HG02678 (cell line): ENCODE data around the gene SEZ6.

Experiments used
- ATAC-seq: cut with Tn5 transposase; IDR thresholded peaks from one replicate; pipeline ENCODE4 v1.9.1; 2021; ENCODE audit warnings: mild to moderate bottlenecking, moderate library complexity; ENCODE audit not compliant: unreplicated experiment

The SEZ6 gene

DNA sequence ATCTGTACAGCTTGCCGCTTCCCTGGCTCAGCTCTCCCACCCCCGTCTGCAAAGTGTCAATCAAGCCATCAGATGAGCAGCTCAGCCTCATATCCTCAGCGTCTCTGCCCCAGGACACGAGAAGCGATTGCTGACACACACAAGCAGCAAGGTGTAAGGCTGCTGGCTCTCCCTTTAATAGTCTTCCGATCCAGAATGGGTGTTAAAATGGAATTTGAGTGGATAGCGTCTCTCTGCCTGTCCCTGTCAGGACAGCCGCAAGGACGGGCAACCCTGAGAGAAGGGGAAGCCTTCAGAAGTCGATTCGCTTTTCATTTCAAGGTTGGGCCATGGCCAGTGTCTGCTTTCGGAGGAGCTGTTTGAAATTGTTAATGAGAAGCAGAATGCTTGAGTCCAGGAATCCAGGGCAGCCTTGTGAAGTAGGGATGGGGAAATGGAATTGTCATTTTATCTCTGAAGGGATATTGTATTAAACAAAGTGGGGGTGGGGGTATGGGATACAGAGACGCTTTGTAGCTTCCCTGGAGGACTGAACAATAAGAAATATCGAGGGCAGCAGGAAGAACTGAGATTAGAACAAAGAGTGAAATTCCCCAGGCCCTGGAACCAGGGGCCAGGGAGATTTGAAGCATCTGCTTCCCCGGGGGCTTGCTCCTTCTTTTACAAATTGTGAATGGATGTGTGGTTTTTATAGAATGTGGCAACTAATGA is 32.4 kb upstream of the SEZ6 start:
- ATAC-seq, result no peak

DNA sequence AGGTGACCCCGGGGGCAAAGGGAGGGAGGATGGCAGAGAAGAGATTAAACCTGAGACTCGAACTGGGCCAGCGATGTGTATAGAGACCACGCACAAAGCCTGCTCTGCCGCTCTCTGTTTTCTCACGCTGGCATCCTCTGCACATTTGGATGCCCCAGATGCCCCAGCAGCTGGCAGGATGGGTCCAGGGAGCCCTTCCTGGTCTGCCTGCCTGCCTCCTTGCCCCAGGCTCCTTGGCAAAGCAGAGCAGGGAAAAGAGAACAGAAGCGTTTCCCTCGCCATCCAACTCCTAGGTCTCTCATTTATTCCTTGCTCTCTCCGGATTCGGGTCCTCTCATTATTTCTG is 31.9 kb upstream of the SEZ6 start:
- ATAC-seq, result no peak

DNA sequence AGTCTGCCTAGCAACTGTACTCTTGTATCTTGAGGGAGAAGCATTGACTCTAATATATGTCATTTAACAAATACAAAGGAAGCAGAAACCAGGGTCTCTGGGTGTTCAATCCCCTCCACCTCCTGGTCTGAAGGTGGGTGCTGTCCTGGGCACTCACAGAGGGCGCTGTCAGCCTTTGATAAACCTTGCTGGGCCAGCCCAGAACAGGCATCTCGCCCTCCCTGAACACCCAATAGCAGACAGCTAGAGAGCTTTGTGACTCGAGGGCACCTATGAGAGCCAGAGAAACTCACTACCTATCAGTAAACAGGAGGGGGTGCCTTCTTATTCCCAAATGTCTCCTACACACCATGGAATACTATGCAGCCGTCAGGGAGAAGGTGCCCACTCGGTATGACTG is 30.8 kb upstream of the SEZ6 start:
- ATAC-seq, result no peak

DNA sequence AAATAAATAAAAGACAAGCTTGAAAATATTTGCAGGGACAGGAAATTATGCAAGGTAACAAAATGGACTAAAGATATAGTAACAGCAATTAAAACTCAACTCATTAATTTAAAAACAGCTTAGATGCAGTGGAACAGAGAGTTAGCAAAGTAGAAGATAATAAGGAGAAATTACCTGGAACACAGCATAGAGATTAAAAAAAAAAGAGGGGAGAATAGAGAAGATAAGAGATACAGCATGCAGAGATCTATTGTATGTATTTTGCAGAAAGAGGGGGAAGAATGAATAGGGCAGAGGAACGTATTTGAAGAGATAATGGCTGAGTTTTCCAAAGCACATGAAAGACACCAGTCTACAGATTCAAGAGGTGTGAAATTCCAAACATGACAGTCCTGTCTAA is 28.7 kb upstream of the SEZ6 start:
- no peak for ATAC-seq

DNA sequence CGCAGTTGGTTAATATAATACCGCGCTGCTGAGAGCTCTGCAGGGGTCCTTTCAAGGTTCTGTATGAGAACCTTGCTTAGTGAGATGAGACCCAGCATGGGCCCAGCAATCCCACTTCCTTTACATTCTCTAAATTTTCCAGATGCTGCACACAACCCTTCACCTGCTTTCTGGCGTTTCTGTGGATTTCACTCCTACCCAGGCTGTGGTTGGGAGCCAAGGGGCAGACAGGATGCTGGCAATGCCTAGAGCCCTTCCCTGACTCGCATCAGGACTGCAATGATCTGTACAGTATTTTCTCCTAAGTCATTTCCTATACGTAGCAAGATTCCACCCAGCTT is 27.0 kb upstream of the SEZ6 start:
- no peak for ATAC-seq

DNA sequence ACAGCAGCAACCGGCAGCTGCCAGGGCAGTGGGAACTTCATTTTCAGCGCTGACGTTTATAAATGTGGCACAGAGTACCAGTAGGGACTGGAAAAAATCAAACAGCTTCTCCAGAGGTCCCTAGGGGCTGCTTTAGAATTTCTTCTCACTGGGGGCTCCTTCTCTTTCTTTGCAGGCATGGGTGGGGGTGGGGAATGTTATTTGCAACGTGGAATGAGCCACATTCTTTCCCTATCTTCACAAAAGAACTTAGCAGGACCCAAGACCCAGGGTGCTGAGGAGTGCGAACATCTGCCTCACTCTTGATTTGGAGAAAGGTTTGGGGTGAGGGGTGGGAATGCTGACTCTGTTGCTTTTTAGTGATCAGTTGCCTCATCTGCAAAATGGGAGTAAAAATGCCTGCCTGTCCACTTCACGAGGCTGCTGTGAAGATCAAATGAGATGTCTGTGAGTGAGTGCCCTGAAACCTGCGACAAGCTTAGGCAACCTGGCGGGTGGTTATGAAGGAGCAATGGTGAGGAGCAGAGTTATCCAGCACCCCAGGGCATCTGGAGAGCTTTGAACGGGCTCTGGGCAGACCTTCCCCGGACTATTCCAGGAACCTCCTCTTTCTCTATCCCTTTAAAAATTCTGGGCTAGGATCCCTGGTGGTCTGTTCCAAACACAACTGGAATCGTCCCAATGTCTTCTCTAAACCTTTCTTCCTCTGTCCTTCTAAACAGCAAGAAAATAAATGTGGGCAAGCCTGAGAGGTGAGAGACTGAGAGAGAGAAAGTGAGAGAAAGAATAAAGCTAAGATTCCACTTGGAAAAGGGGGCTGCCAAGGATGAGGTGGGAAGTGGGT is 26.4 kb upstream of the SEZ6 start:
- ATAC-seq, result no peak

DNA sequence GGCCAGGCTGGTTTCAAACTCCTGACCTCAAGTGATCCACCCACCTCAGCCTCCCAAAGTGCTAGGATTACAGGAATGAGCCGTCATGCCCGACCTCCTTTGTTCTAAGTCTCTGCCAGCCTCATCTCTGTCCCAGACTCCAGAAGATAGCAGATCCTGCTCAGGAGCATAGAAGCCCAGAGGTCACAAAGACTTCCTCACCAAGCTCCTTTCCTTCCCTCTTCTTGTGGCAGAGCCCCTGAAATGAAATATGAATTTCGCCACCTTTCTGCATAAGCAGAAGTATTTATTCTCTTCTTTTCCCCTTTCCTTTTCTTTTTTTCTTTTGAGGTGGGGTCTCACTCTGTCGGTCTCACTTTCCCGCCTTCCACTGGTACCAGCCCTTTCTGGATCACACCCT is 25.7 kb upstream of the SEZ6 start:
- ATAC-seq, result no peak

DNA sequence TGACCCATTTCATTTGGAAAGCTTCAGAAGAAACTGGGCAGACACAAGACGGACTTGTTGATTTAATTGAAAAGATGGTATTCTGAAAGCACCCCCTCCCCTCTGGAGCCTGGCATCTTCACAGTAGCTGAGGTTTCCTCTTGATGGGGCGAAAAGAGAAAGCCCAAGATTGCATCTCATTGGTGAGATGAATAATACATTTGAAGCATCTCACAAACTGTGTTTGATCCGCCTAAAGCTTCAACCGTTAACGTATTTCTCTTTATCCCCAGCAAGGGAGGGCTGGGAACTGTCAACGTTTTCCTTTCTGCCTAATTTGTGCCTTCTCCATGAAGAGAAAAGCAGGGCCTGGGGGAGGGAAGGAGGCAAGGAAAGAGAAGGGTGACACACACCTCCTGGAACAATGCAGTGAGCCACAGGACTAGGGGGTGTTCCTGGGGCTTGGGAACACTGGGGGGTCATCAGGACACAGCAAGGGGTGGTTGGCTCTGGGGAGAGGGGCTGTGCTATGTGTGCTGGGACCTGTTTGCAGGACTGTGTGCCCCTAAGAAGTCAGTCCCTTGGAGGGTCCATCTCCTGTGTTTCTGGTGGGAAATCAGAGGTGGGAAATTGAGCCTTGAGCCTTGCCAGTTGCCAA is 18.6 kb upstream of the SEZ6 start:
- no peak for ATAC-seq

DNA sequence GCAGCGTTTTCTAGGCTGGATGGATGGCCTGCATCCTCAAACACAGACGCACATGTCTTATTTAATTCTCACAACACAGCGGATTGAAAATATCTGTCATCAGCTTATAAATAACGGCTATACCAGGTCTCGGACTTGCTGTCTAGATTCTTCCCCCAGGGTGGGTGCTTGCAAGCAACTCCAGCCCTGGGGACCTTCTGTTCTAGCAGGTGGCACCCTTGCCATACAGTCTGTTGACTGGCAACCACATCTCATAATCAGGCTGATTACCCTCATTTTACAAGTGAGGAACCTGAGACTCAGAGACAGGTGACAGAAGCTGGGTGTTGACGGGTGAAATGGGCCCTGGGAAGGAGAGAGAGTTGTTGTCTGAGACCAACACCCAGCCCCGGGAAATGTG is 16.2 kb upstream of the SEZ6 start:
- no peak for ATAC-seq

DNA sequence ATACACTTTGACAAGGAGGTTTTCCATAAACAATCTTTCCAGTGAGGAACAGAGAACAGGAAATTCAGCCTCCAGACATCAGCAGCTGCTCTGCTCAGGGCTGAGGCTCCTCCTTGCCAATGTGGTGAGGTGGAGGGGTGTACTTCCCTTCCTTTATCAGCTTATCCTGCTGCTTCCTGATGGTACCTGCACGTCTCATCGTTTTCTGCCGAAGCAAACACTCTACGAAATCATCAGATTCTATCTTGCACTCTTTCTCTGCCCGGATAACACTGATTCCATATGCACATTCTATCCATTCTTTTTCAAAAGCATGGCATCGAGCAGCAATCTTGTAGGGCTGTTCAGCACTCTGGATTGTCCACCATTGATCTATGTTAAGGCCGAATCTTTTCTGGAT is 15.4 kb upstream of the SEZ6 start:
- ATAC-seq, result no peak

DNA sequence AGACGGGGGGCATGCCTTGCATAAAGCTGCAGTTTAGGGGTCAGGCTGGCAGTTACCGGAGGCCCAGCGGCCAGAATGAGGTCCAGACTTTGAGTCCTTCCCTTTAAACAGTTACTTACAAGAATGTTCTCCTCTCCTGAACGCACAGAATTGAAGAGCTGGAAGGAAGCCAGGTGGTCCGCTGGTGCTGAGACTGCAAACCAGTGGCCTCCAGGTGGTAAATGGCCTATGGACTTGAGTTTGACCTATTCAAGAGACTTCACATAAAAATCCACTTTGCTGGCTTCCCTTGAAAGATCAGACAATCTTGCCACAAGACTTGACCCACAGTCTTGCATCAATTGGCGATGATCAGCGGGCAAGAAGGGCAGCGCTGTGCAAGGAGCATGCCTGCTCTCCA is 14.7 kb upstream of the SEZ6 start:
- no peak for ATAC-seq

DNA sequence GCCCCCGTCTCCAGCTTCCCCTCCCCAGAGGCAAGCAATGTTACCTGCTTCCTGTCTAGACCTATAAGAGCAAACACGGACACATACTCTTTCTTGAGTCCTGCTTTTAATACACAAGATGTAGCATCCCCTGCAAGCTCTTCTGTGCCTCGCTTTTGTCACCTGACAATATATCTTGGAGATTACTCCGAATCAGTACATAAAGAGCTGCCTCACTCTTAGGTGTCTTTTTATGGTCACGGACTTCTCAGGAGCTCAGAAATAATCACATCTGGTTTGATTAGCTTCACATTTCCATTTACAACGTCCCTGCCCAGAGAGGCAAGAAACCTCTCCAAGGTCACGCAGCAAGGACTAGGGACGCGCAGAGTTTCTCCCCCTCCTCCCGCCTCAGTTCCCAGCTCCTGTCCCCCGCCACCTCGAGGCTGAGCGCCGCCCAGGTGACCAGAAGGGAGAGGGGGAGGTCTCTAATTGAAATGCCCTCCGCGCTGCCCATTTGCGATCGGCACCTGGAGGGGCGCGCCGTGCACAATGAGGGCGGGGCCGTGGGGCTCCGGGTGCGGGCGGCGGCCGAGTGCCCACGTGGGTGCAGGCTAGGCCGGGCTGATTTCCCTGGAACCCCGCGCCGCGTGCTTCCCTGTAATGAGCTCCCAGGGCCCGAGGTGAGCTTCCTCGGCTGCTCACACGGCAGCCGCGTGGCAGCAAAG is 13.8 kb upstream of the SEZ6 start:
- ATAC-seq, result no peak

DNA sequence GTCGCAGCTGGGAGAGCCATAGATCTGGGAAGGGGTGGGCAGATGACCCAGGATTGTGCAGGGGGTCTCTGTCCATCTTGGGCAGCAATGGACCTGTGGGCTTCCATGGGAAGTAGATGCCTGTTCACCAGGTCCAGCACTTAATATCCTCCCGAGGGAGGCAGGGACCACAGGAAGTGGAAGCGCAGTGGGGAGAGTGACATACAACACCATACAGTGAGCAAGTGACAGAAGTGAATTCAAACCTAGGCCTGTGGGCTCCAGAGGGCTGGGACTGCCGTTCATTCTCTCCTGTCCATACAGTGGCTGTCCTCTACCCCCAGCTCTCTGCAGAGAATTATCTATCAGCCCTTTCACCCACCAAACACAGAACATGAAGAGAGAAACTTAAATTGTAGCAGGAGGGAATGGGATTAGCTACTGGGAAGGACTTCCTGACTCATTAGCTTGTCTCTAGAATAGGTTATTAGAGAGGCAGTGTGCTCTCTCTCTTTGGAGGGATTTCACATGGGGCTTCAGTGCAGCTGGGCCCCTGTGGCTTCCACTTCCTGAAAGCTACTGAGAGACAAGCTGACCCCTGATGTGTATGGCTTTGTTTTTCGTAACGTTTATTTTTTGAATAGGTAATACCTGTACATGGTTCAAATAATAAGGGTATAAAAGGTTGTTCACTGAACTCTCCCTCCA is 13.1 kb upstream of the SEZ6 start:
- ATAC-seq, result no peak

DNA sequence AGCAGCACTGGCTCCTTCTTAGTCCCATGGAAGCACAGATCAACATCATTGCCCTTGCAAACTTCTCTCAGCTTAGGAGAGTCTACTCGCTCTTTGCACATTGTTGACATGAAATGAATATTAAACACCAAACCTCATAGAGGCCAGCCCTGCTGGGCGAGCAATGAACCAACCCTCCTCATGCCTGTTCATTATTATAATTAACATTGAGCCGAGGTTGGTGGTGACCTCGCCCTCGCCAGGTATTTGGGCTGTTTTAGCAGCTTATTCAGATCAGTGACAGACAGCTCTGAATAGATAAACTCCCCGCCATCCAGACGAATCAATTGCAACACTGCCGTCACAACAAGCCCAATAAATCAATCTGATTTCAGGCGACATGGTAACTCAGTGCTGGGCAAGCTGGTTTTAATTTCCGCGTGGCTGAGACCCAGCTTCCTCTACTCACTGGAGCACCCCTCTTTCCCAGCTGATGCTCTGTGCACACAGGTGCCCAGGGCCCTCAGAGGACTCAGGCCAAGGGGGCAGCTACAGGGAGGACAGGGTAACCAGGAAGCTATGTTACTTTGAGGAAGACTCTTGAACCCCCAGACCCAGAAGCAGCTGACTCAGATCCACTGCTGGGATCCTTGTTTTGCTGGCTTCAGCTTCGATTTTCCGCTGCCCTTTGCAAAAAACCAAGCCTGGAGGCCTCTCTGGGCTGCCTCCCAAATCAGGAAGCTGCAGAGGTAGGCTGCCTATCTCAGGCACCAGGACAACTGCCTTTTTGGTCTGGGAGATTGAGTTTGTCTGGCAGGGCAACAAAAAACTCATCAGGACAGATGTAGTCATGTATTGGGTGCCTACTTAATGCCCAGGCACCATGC is 10.7 kb upstream of the SEZ6 start:
- no peak for ATAC-seq

DNA sequence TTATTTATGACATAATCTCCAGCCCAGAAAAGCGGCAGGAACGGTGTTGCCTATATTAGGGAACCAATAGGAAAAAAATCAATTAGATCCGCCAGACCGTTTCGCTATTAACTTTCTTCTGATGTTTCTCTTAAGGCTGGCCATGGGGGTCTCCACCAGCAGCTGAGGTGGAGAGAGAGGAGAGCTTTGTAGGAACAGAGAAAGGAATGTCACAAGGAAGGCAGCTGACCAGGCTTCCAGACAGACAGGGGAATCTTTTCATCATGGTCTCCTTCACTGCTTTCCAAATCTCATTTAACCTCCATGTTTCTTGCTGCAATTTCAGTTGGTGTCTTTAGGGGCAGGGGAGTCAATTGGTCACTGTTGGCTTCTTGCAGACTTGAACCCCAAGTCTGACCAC is 8.9 kb upstream of the SEZ6 start:
- no peak for ATAC-seq

DNA sequence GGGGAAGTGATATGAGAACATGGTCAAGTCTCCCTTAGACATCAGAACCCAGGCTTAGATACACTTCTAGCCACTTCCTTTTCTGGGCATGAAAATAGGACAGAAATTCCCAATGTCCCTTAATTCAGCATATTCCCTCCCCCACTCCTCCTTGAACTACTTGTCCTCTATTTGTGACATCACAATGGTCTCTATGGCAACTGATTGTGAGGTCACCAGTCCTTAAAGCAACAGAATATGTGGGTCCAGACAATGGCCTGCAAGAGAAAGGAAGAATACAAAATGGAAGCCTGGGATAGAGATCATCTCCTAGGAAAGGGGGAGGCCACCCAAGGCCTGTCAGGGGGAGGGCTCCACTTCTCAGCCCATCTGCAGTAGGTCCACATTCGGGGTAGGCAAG is 6.7 kb upstream of the SEZ6 start:
- no peak for ATAC-seq

DNA sequence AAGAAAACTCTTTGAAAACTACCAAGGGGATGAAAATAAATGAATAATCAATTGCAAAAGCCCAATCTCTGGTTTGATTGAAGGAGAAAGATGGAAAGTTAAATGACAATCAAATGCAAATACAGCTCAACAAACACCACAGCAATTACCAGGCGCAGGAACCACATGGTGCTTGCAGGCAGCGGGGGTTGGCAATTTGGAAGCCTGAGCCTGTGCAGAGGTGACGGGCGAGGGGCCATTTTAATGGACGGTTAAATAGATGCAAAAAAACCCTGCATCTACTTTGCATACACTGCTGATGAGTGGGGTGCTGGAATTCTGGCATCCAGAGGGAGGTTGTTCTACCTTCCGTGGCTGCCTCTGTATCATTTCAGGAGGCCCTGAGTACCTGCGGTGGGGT is 4.8 kb upstream of the SEZ6 start:
- ATAC-seq, result no peak

DNA sequence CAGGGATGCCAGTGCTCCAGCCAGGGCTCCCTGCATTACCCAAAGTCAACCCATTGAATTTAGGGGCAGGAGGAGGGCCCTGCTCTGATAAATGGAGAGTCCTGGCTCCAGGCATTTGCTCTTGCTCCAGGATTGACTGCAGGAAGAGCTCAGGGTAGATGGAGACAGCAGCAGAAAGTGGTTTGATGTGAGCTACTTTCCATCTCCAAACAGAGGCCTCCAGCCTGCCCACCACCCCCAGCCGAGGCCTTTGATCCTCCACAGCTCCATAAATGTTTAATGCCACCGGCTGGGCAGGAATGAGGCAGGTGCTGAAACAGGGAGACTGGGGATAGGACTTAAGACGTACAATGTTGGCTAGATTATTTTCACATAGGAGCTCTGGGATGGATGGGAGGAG is 4.3 kb upstream of the SEZ6 start:
- no peak for ATAC-seq

DNA sequence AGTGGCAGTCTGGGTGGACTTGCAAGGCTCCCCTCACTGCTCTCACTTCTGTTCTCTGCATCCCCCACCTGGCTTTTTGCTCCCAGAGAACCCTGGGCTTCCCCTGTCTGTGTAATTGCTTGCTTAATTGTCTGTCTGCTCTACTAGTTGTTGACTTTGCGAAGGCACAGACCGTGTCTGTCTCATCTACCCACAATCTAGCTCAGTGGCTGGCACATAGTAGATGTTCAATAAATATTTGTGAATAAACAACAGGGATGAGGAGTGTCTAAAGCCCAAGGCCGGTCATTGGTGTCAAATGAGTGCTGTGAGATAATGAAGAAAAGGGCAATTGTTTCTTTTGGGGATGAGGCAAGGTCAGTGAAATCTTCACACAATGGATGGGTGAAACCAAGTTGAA is 2.8 kb upstream of the SEZ6 start:
- ATAC-seq, result no peak

DNA sequence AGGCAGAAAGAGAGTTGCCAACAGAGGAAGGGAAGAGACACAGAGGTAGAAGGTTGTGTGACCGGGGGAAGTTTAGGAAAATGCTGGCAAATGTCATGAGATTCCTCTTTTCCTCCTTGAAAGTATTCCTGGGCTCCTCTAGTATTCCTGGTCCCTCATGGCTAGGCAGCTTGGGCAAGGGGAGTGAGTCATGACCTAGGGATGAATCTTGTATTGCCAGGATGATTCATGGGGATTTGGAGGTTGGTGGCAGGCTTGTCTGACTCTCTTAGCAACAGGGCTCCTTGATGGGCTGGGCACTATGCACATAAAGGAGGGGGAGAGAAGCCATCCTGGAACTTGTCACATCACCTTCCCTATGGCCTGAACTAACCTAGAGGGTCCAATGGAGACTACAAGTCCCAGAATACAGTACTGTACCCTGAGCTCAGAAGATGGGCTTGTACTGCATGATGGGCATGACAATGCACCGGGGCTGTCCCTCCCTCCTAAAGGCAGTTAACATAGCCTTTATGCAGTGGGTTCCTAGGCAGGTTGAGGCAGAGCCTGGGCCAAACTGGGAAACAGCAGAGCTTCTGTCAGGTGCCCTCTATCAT is 2.1 kb upstream of the SEZ6 start:
- ATAC-seq, result no peak
